BJ (cell line): ENCODE data around the gene SFRP5. TPM values are rescaled to one million over a fixed set of nuclear protein-coding genes. Genes with fewer than 3 reads are reported as not detected.

Experiments
- CTCF ChIA-PET: fragments of 350-600 bp; formaldehyde crosslinking; extraction: SDS; loops from one replicate; lab custom pipeline; 2021; ENCODE audit warnings: antibody characterized with exemption, inconsistent platforms; lab: Yijun Ruan, JAX
- POLR2A ChIA-PET: fragments of 300-600 bp; sonication (Branson Sonifier 250); formaldehyde crosslinking; extraction: SDS; loops from one replicate; lab custom pipeline; 2021; ENCODE audit warnings: antibody characterized with exemption; lab: Charles Lee
- DNase-seq: peaks from one replicate; pipeline ENCODE4 v3.0.0-alpha.2; 2011; ENCODE audit warnings: low read depth
- H3K27me3 ChIP-seq: 2 replicates; pipeline ENCODE4 v1.6.0; 2011; ENCODE audit warnings: low read length; ENCODE audit not compliant: control insufficient read depth, insufficient read depth
- H3K36me3 ChIP-seq: 2 replicates; pipeline ENCODE4 v1.5.1; 2011; ENCODE audit warnings: low read length; ENCODE audit not compliant: control insufficient read depth, insufficient read depth
- H3K4me3 ChIP-seq: 2 replicates; pipeline ENCODE4 v1.5.1; 2011; ENCODE audit warnings: low read depth, mild to moderate bottlenecking, control low read depth, low read length
- CTCF ChIP-seq: IDR thresholded peaks from 2 replicates; pipeline ENCODE4 v1.5.1; 2011; ENCODE audit warnings: low read depth, mild to moderate bottlenecking, control low read depth, inconsistent platforms, low read length, moderate library complexity; ENCODE audit not compliant: insufficient read depth
- polyA plus RNA-seq: library from polyadenylated mRNA; depleted of rRNA; stranded (reverse); fragments of >200 nt; gene quantifications from 2 replicates; pipeline ENCODE4 v1.2.3, GENCODE V29; 2011

Gene SFRP5
- polyA plus RNA-seq, 1 experiment, result not detected

GRCh38 chr10:97759946-97760345 lies 11.9 kb downstream of the SFRP5 start:
- CTCF ChIA-PET, result interaction anchor here (0.6 to 2.4 kb wide), 10 partner anchors 8 to 281 kb away, joined by 3 to 10 read pairs (median 4); no protein-coding TSS in a partner anchor
- peaks cover 35% of the 10 kb centered on the region for H3K36me3 ChIP-seq
- H3K4me3 ChIP-seq, result no peak overlapping the region
- POLR2A ChIA-PET, result no interaction called here
- no peaks in the 10 kb centered on the region for H3K27me3 ChIP-seq
- DNase-seq, result no peak
- no peak for TF ChIP-seq CTCF

GRCh38 chr10:97759158-97759887 lies 12.5 kb downstream of the SFRP5 start:
- Histone ChIP-seq H3K27me3 (no peaks in the 10 kb centered on the region), H3K4me3 (no peak overlapping the region), H3K36me3 (peaks cover 41% of the 10 kb centered on the region)
- DNase-seq, result no peak
- ChIA-PET CTCF (interaction anchor here (0.6 to 2.5 kb wide), 14 partner anchors 8 to 117 kb away, joined by 3 to 10 read pairs (median 4); no protein-coding TSS in a partner anchor), POLR2A (no interaction called here)
- TF ChIP-seq CTCF, result peak; percentile 97

- ChIA-PET POLR2A (no interaction called here), CTCF (interaction anchor here (0.5 to 2.5 kb wide), 5 partner anchors 10 to 157 kb away, joined by 3 to 10 read pairs (median 4); no protein-coding TSS in a partner anchor)
- no peaks in the 10 kb centered on the region for H3K27me3 ChIP-seq
- peaks cover 54% of the 10 kb centered on the region for H3K36me3 ChIP-seq
- no peak for TF ChIP-seq CTCF
- no peak for DNase-seq
- H3K4me3 ChIP-seq, result no peak overlapping the region
These were observed 14.3 kb downstream of the SFRP5 start for GRCh38 chr10:97757471-97757870.

- Histone ChIP-seq H3K4me3 (no peak overlapping the region), H3K27me3 (no peaks in the 10 kb centered on the region), H3K36me3 (peaks cover 58% of the 10 kb centered on the region)
- POLR2A ChIA-PET, result no interaction called here
- CTCF ChIA-PET, result interaction anchor here (0.6 to 1.3 kb wide), 3 partner anchors 53 to 286 kb away, joined by 3 to 5 read pairs (median 3); no protein-coding TSS in a partner anchor
- TF ChIP-seq CTCF, result no peak
- no peak for DNase-seq
These were observed 16.1 kb downstream of the SFRP5 start for GRCh38 chr10:97755718-97756117.

- DNase-seq, result no peak
- no peaks in the 10 kb centered on the region for H3K27me3 ChIP-seq
- no peak for TF ChIP-seq CTCF
- POLR2A ChIA-PET, result no interaction called here
- H3K36me3 ChIP-seq, result peaks cover 57% of the 10 kb centered on the region
- no peak overlapping the region for H3K4me3 ChIP-seq
- CTCF ChIA-PET, result interaction anchor here (0.7 kb wide), 1 partner anchor 10 kb away, joined by 3 read pairs; no protein-coding TSS in a partner anchor
These were observed 17.1 kb downstream of the SFRP5 start for GRCh38 chr10:97754726-97755125.
